K562 (cell line): ENCODE results near the gene CCNYL1.

Experiments
- CTCF ChIP-seq, 3 experiments: IDR thresholded peaks in 2 of 3; conservative IDR thresholded peaks in 1 of 3; 2 replicates each; pipeline ENCODE4 v1.5.1; 2011 to 2012; ENCODE audit warnings: low read length in 3 of 3, mild to moderate bottlenecking in 3 of 3, control low read depth in 2 of 3, improper control_type of control experiment in 1 of 3, inconsistent platforms in 1 of 3, low read depth in 1 of 3, mixed read lengths in 1 of 3, moderate library complexity in 1 of 3; ENCODE audit not compliant: insufficient read depth in 2 of 3
- POLR2AphosphoS5 ChIP-seq: IDR thresholded peaks from 2 replicates; pipeline ENCODE4 v1.6.1; 2011; ENCODE audit warnings: mild to moderate bottlenecking, low read depth, low read length, moderate library complexity; ENCODE audit not compliant: control insufficient read depth, insufficient read depth
- SNRNP70 ChIP-seq: fragments of 200-400 bp; formaldehyde crosslinking; optimal IDR thresholded peaks from 2 replicates; pipeline ENCODE3; 2017; ENCODE audit warnings: low read depth, low read length
- TEAD4 ChIP-seq, 2 experiments: sonication (generic) in 1 of 2; formaldehyde crosslinking in 1 of 2; IDR thresholded peaks; 2 replicates each; pipeline versions ENCODE4 v1.6.1 to v1.8.0; 2012 to 2022; ENCODE audit warnings: borderline replicate concordance in 1 of 2, inconsistent platforms in 1 of 2, low read length in 1 of 2, mild to moderate bottlenecking in 1 of 2, missing genetic modification reagents in 1 of 2
- ZNF707 ChIP-seq: fragments of 250-450 bp; sonication (Bioruptor Pico); conservative IDR thresholded peaks from 2 replicates; pipeline ENCODE4 v1.8.0; 2022; ENCODE audit warnings: inconsistent platforms, mild to moderate bottlenecking, moderate library complexity

GRCh38 chr2:207682557-207682956, 28.9 kb upstream of the CCNYL1 start:
- TF ChIP-seq ZNF707 (CRISPR knock-in tag) (no peak), TEAD4 (IDR thresholded peaks at IDR 0.05; ENCODE audit: low read length) (no peak), TEAD4 (CRISPR knock-in tag; IDR thresholded peaks at IDR 0.05; ENCODE audit: borderline replicate concordance) (no peak), POLR2AphosphoS5 (no peak), SNRNP70 (no peak), CTCF (IDR thresholded peaks at IDR 0.05 in 2 of 3, conservative IDR thresholded peaks at IDR 0.05 in 1 of 3; ENCODE audit: insufficient read depth in 2 of 3, low read depth in 1 of 3, low read length in 3 of 3) (no peak)
